ENCODE data around the gene CDYL.
A peak's percentile ranks its signal among the peaks of the same experiment; 100 is the strongest.
"Not testable (repeated sequence)": the region's sequence is repeated elsewhere in the genome, so short reads cannot be mapped to it uniquely, and the experiment has no call there.

The CDYL gene

GRCh38 chr6:4840169-4840568, 64.0 kb downstream of the CDYL start:
- H3K4me1 Mint-ChIP-seq = peaks cover 41% of the 10 kb centered on the region
- no peak for ATAC-seq (replicated peaks; ENCODE audit: extremely low read depth, poor library complexity, severe bottlenecking)
- peaks cover 2% of the 10 kb centered on the region for H3K36me3 Mint-ChIP-seq (ENCODE audit: insufficient read depth)
- no peak for DNase-seq (ENCODE audit: low spot score in 2 of 2)
- H3K9me3 Mint-ChIP-seq = peaks cover 16% of the 10 kb centered on the region
- no peaks in the 10 kb centered on the region for H3K27me3 Mint-ChIP-seq
- H3K4me3 Mint-ChIP-seq = no peak overlapping the region
- no peak overlapping the region for H3K27ac Mint-ChIP-seq (ENCODE audit: low read depth)

DNA sequence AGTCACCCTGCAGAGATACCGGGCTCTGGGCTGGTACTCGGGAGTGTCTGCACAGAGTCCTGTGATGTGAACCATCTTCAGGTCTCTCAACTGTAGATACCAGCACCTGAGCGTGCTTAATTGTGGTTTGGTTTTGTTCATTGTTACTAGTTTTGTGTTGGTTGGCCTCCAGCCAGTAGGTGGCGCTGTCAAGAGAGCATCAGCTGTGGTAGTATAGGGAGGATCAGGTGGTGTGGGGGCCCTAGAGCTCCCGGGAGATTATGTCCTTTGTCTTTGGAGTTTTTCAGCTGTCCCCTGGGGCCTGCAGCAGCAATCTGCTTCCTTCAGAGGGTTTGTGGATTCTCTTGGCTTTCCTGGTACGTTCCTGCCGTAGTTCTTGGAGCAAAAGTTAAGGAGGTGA, 67.9 kb downstream of the CDYL start:
- no peaks in the 10 kb centered on the region for H3K36me3 Mint-ChIP-seq (ENCODE audit: insufficient read depth)
- DNase-seq (ENCODE audit: low spot score in 2 of 2) = no peak
- H3K9me3 Mint-ChIP-seq = peaks cover 13% of the 10 kb centered on the region
- no peak overlapping the region for H3K4me3 Mint-ChIP-seq
- ATAC-seq (replicated peaks; ENCODE audit: extremely low read depth, poor library complexity, severe bottlenecking) = no peak
- H3K4me1 Mint-ChIP-seq = peaks cover 60% of the 10 kb centered on the region
- H3K27me3 Mint-ChIP-seq = no peaks in the 10 kb centered on the region
- no peak overlapping the region for H3K27ac Mint-ChIP-seq (ENCODE audit: low read depth)

- H3K4me1 Mint-ChIP-seq = peaks cover 49% of the 10 kb centered on the region
- no peaks in the 10 kb centered on the region for H3K27me3 Mint-ChIP-seq
- DNase-seq (ENCODE audit: low spot score in 2 of 2) (no peak), ATAC-seq (replicated peaks; ENCODE audit: extremely low read depth, poor library complexity, severe bottlenecking) (no peak)
- H3K4me3 Mint-ChIP-seq = no peak overlapping the region
- no peaks in the 10 kb centered on the region for H3K36me3 Mint-ChIP-seq (ENCODE audit: insufficient read depth)
- no peak overlapping the region for H3K27ac Mint-ChIP-seq (ENCODE audit: low read depth)
- peaks cover 11% of the 10 kb centered on the region for H3K9me3 Mint-ChIP-seq
Measured at GRCh38 chr6:4846387-4846786, 70.2 kb downstream of the CDYL start.

GRCh38 chr6:4848382-4849068, 72.3 kb downstream of the CDYL start:
- Mint-ChIP-seq H3K36me3 (ENCODE audit: insufficient read depth) (no peaks in the 10 kb centered on the region), H3K27me3 (no peaks in the 10 kb centered on the region), H3K9me3 (peaks cover 9% of the 10 kb centered on the region), H3K4me1 (peaks cover 64% of the 10 kb centered on the region), H3K27ac (ENCODE audit: low read depth) (peak overlapping the region; percentile 11), H3K4me3 (no peak overlapping the region)
- DNase-seq (ENCODE audit: low spot score in 2 of 2) (no peak), ATAC-seq (replicated peaks; ENCODE audit: extremely low read depth, poor library complexity, severe bottlenecking) (no peak)

DNA sequence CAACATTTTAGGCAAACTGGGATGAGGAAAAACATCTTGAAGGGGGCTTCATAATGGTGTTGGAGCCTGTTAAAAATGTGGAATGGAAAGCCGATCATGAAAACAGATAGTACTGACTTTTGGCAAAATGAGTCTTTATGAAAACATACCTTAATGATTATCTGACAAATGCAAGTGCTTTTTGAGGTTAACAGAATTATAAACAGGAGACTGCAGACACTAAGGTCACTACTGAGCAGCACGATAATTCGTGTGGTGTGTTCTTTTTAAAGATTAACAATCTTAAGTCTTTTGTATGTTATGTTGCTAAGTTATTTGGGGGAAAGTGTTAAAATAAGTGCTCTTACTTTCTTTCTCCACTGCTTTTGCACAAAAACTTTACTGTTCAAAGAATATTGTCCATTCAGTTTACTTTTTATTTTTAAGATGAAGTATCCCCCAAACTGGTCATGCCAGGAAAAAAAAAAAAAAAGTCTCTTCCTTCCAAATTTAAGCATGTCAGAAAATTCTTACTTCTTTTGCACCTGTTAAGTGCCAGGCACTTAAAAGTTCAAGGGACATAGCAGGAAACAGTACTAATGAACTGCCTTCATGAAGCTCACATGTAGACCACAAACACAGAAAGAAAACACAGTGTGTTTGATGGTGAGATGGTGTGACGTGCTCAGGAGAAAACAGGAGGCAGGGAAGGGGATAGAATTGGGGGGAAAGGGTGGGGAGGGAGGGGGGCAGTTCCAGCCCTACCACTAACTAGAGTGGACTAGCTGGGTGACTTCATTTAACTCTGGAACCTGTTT, 73.2 kb downstream of the CDYL start:
- ATAC-seq (replicated peaks; ENCODE audit: extremely low read depth, poor library complexity, severe bottlenecking) = no peak
- Mint-ChIP-seq H3K27me3 (no peaks in the 10 kb centered on the region), H3K9me3 (peaks cover under 1% of the 10 kb centered on the region), H3K36me3 (ENCODE audit: insufficient read depth) (no peaks in the 10 kb centered on the region), H3K4me1 (peaks cover 64% of the 10 kb centered on the region), H3K27ac (ENCODE audit: low read depth) (no peak overlapping the region), H3K4me3 (no peak overlapping the region)
- DNase-seq (ENCODE audit: low spot score in 2 of 2) = no peak

DNA sequence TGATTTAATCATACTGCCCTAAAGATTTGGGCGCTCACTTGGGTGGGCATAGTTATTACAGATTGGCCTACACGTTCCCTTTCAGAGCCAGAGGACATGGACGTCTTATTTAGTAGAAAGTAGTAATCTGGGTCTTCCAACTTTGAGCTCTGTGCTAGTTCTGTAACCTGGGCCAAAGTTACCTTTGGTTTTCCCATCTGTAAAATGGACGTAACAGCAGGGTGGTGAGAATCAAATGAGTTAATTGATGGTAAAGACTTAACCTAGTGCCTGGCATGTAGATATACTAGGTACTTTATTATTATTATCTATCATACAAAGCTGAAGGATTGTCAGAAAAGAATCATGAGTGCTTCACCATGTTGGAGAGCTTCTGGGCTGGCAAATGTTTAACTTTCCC, 74.8 kb downstream of the CDYL start:
- H3K4me3 Mint-ChIP-seq = no peak overlapping the region
- DNase-seq (ENCODE audit: low spot score in 2 of 2) (no peak), ATAC-seq (replicated peaks; ENCODE audit: extremely low read depth, poor library complexity, severe bottlenecking) (no peak)
- H3K36me3 Mint-ChIP-seq (ENCODE audit: insufficient read depth) = peaks cover 4% of the 10 kb centered on the region
- no peak overlapping the region for H3K27ac Mint-ChIP-seq (ENCODE audit: low read depth)
- no peaks in the 10 kb centered on the region for H3K9me3 Mint-ChIP-seq
- H3K27me3 Mint-ChIP-seq = no peaks in the 10 kb centered on the region
- peaks cover 70% of the 10 kb centered on the region for H3K4me1 Mint-ChIP-seq

- H3K27me3 Mint-ChIP-seq; ATAC-seq (replicated peaks; ENCODE audit: extremely low read depth, poor library complexity, severe bottlenecking); DNase-seq (ENCODE audit: low spot score in 2 of 2); H3K36me3 Mint-ChIP-seq (ENCODE audit: insufficient read depth); H3K27ac Mint-ChIP-seq (ENCODE audit: low read depth); H3K9me3 Mint-ChIP-seq; H3K4me3 Mint-ChIP-seq: not testable (repeated sequence)
- peaks cover 73% of the 10 kb centered on the region for H3K4me1 Mint-ChIP-seq
Measured at GRCh38 chr6:4852186-4852585, 76.0 kb downstream of the CDYL start.

DNA sequence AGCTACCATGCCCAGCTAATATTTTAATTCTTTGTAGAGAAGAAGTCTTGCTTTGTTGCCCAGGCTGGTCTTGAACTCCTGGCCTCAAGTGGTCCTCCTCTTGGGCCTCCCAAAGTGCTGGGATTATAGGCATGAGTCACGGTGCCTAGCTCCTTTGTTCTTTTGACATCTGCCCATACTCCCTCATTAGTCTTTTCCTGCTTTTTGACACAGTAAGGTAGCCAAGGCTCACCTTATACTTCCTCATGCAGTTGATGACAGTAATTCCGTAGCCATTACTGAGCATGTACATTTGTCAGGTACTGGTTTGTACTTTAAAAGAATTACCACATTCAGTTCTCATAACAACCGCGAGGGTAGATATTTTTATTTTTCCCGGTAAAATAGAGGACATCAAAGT, 76.7 kb downstream of the CDYL start:
- no peak for DNase-seq (ENCODE audit: low spot score in 2 of 2)
- H3K36me3 Mint-ChIP-seq (ENCODE audit: insufficient read depth) = peaks cover 7% of the 10 kb centered on the region
- no peak overlapping the region for H3K4me3 Mint-ChIP-seq
- no peaks in the 10 kb centered on the region for H3K27me3 Mint-ChIP-seq
- H3K27ac Mint-ChIP-seq (ENCODE audit: low read depth) = no peak overlapping the region
- no peaks in the 10 kb centered on the region for H3K9me3 Mint-ChIP-seq
- H3K4me1 Mint-ChIP-seq = peaks cover 73% of the 10 kb centered on the region
- ATAC-seq (replicated peaks; ENCODE audit: extremely low read depth, poor library complexity, severe bottlenecking) = no peak

- H3K27me3 Mint-ChIP-seq = no peaks in the 10 kb centered on the region
- ATAC-seq (replicated peaks; ENCODE audit: extremely low read depth, poor library complexity, severe bottlenecking) (no peak), DNase-seq (ENCODE audit: low spot score in 2 of 2) (no peak)
- no peak overlapping the region for H3K4me3 Mint-ChIP-seq
- no peaks in the 10 kb centered on the region for H3K9me3 Mint-ChIP-seq
- H3K27ac Mint-ChIP-seq (ENCODE audit: low read depth) = no peak overlapping the region
- peaks cover 7% of the 10 kb centered on the region for H3K36me3 Mint-ChIP-seq (ENCODE audit: insufficient read depth)
- peaks cover 73% of the 10 kb centered on the region for H3K4me1 Mint-ChIP-seq
Measured at GRCh38 chr6:4853349-4853748, 77.1 kb downstream of the CDYL start.

GRCh38 chr6:4853782-4854511, 77.7 kb downstream of the CDYL start:
- ATAC-seq (replicated peaks; ENCODE audit: extremely low read depth, poor library complexity, severe bottlenecking) = no peak
- DNase-seq (ENCODE audit: low spot score in 2 of 2) = no peak
- no peaks in the 10 kb centered on the region for H3K9me3 Mint-ChIP-seq
- no peak overlapping the region for H3K27ac Mint-ChIP-seq (ENCODE audit: low read depth)
- H3K4me1 Mint-ChIP-seq = peaks cover 73% of the 10 kb centered on the region
- H3K27me3 Mint-ChIP-seq = no peaks in the 10 kb centered on the region
- no peak overlapping the region for H3K4me3 Mint-ChIP-seq
- peaks cover 7% of the 10 kb centered on the region for H3K36me3 Mint-ChIP-seq (ENCODE audit: insufficient read depth)

DNA sequence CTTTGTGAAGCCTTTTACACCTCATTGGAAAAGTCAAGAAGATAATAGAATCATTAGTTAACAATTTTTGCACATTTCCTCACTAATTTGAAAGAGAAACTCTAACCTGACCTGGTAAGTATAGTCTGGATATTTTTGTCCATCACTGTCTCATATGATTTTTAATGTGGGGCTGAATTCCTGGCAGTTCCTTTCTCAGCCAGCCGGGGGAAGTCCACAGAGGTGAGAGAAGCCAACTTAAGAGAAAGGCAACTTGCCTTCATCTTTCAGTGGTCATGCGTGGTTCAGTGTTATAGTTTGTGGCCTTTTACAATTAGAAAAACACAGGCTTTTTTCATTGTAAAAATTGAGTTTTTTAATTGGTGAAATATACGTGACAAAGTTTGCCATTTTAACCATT, 80.6 kb downstream of the CDYL start:
- no peak overlapping the region for H3K27ac Mint-ChIP-seq (ENCODE audit: low read depth)
- no peaks in the 10 kb centered on the region for H3K9me3 Mint-ChIP-seq
- ATAC-seq (replicated peaks; ENCODE audit: extremely low read depth, poor library complexity, severe bottlenecking) = no peak
- no peak for DNase-seq (ENCODE audit: low spot score in 2 of 2)
- H3K4me1 Mint-ChIP-seq = peaks cover 72% of the 10 kb centered on the region
- no peak overlapping the region for H3K4me3 Mint-ChIP-seq
- no peaks in the 10 kb centered on the region for H3K27me3 Mint-ChIP-seq
- H3K36me3 Mint-ChIP-seq (ENCODE audit: insufficient read depth) = peaks cover 8% of the 10 kb centered on the region

DNA sequence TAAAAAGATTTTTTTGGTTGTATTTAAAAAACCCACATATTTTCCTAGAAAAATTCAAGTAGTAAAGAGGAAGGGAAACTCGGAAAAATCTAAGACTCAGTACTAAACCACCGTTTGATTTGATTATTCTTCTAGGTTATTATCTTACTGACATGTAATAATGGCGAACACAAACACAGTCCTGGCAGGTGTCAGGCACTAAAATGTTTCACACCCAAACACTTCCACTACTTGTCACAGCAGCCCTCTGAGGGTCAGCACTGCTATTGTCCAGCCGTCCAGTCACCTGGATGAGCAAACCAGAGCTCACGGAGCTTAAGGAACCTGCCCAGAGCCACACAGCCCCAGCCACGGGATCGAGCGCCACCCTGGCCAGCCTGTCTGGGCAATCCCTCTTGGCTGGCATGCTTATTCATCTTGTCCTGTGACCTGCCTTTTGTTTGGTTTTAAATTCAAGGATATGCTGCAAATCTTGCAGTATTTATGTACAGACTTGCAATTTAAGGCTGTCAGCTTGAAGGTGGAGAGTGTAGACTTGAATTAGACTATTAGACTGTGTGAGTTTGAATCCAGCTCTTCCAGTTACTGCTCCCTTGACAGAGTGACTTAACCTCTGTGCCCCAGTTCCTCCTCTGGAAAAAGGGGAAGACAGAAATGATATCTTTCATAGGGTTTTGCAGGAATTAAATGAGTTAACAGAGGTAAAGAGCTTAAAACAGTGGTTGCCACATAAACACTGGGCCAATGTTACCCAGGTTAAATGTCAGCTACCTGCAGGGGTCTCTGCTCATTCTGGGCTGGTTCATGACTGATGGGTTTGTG, 82.2 kb downstream of the CDYL start:
- Mint-ChIP-seq H3K4me1 (peaks cover 61% of the 10 kb centered on the region), H3K27me3 (no peaks in the 10 kb centered on the region), H3K36me3 (ENCODE audit: insufficient read depth) (peaks cover 8% of the 10 kb centered on the region), H3K27ac (ENCODE audit: low read depth) (no peak overlapping the region), H3K9me3 (no peaks in the 10 kb centered on the region), H3K4me3 (no peak overlapping the region)
- ATAC-seq (replicated peaks; ENCODE audit: extremely low read depth, poor library complexity, severe bottlenecking) = no peak
- no peak for DNase-seq (ENCODE audit: low spot score in 2 of 2)
